AG04450 (cell line): ENCODE results near the gene GNA15. TPM values are rescaled to one million over a fixed set of nuclear protein-coding genes. Genes with fewer than 3 reads are reported as not detected.

ENCODE experiments used
- CTCF ChIA-PET: fragments of 300-600, 350-600 bp; formaldehyde crosslinking; extraction: SDS; loops from one replicate; lab custom pipeline; 2022; ENCODE audit warnings: antibody characterized with exemption, inconsistent platforms; lab: Charles Lee
- POLR2A ChIA-PET: fragments of 350-600 bp; formaldehyde crosslinking; extraction: SDS; loops from one replicate; lab custom pipeline; 2021; ENCODE audit warnings: antibody characterized with exemption, inconsistent platforms; lab: Yijun Ruan, JAX
- DNase-seq: peaks from one replicate; pipeline ENCODE4 v3.0.0-alpha.2; 2011; ENCODE audit warnings: low read depth, low spot score
- H3K27ac ChIP-seq: one replicate; pipeline ENCODE4 v1.5.1; 2012; ENCODE audit warnings: low read depth, low read length, control low read depth
- H3K27me3 ChIP-seq: one replicate; pipeline ENCODE4 v1.6.0; 2012; ENCODE audit warnings: low read length; ENCODE audit not compliant: control insufficient read depth, insufficient read depth
- H3K4me3 ChIP-seq: 2 replicates; pipeline ENCODE4 v1.5.1; 2011; ENCODE audit warnings: mild to moderate bottlenecking, low read depth, low read length, control low read depth
- H3K9me3 ChIP-seq: 2 replicates; pipeline ENCODE4 v1.5.1; 2012; ENCODE audit warnings: low read length; ENCODE audit not compliant: control insufficient read depth, insufficient read depth
- CTCF ChIP-seq: IDR thresholded peaks from 2 replicates; pipeline ENCODE4 v1.5.1; 2011; ENCODE audit warnings: low read depth, low read length, control low read depth, inconsistent platforms
- polyA plus RNA-seq: library from polyadenylated mRNA; depleted of rRNA; stranded (reverse); fragments of >200 nt; gene quantifications from 2 replicates; pipeline ENCODE4 v1.2.3, GENCODE V29; 2011

GNA15 gene
- polyA plus RNA-seq, 1 experiment, result not detected

DNA sequence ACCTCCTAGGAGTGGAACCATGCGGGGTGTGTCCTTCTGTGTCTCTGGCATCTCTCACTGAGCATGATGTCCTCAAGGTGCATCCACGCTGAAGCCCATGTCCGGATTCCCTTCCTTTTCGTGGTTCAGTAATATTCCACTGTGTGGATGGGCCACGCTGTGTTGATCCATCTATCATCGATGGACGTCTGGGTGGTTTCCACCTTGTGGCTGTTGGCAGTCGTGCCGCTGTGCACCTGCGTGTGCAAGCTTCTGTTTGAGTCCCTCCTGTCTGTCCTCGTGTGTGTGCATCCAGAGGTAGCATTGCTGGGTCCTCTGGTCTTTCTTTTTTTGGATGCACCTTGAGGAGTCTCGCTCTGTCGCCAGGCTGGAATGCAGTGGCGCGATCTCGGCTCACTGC is 11.2 kb upstream of the GNA15 start:
- Histone ChIP-seq H3K4me3 (no peak overlapping the region), H3K27me3 (no peaks in the 10 kb centered on the region), H3K9me3 (no peaks in the 10 kb centered on the region; the same call in 1 of the 2 replicates), H3K27ac (no peak overlapping the region)
- CTCF ChIA-PET, result interaction anchor here (1.2 to 1.9 kb wide), 2 partner anchors 16 to 173 kb away, joined by 3 to 11 read pairs; no protein-coding TSS in a partner anchor
- no peak for DNase-seq
- no peak for TF ChIP-seq CTCF
- POLR2A ChIA-PET, result no interaction called here

- no peak overlapping the region for H3K4me3 ChIP-seq
- H3K27ac ChIP-seq, result no peak overlapping the region
- ChIA-PET POLR2A (no interaction called here), CTCF (interaction anchor here (0.6 to 1.9 kb wide), 5 partner anchors 11 to 175 kb away, joined by 3 to 11 read pairs (median 4); no protein-coding TSS in a partner anchor)
- no peak for DNase-seq
- TF ChIP-seq CTCF, result peak; percentile 67
- peaks cover under 1% of the 10 kb centered on the region; the same call in 1 of the 2 replicates for H3K9me3 ChIP-seq
- H3K27me3 ChIP-seq, result no peaks in the 10 kb centered on the region
These were observed 9.8 kb upstream of the GNA15 start for GRCh38 chr19:3125900-3126524.

DNA sequence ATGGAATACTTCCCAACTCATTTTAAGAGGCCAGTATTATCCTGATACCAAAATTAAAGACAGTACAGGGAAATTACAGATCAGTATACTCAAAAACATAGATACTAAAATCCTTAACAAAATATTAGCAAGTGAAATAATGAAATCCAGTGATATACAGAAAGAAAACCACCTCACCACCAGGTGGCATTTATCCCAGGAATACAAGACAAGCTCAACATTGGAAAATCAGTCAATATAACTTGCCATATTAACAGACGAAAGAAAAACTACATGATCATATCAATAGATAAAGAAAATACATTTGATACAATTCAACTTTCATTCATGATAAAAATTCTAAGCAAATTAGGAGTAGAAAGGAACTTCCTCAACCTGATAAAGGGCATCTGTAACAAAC is 6.7 kb upstream of the GNA15 start:
- H3K27me3 ChIP-seq, result no peaks in the 10 kb centered on the region
- no peak overlapping the region for H3K27ac ChIP-seq
- peak; percentile 18 for DNase-seq
- peak; percentile 60 for TF ChIP-seq CTCF
- ChIA-PET POLR2A (interaction anchor here (0.6 kb wide), 2 partner anchors 166 to 169 kb away, joined by 5 read pairs; no protein-coding TSS in a partner anchor), CTCF (interaction anchor here (0.6 to 3.3 kb wide), 14 partner anchors 9 to 178 kb away, joined by 3 to 30 read pairs (median 6); no protein-coding TSS in a partner anchor)
- no peak overlapping the region for H3K4me3 ChIP-seq
- peaks cover 6% of the 10 kb centered on the region; the same call in 1 of the 2 replicates for H3K9me3 ChIP-seq

DNA sequence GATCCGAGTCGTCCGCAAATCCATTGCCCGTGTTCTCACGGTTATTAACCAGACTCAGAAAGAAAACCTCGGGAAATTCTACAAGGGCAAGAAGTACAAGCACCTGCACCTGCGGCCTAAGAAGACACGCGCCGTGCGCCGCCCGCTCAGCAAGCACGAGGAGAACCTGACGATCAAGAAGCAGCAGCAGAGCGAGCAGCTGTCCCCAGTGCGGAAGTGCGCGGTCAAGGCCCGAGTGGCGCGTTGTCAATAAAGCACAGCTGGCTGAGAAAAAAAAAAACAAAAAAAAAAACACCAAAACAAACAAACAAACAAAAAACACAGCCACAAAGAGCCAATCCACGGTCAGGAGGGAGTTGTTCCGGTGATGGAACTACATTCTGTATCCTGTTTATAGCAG is 4.7 kb upstream of the GNA15 start:
- DNase-seq, result no peak
- ChIA-PET POLR2A (interaction anchor here (2.0 kb wide), 1 partner anchor 11 kb away, joined by 29 read pairs; no protein-coding TSS in a partner anchor), CTCF (interaction anchor here (0.9 to 1.3 kb wide), 2 partner anchors 22 to 181 kb away, joined by 3 read pairs; no protein-coding TSS in a partner anchor)
- Histone ChIP-seq H3K27ac (no peak overlapping the region), H3K27me3 (no peaks in the 10 kb centered on the region), H3K4me3 (no peak overlapping the region), H3K9me3 (peaks cover 6% of the 10 kb centered on the region; the same call in 1 of the 2 replicates)
- no peak for TF ChIP-seq CTCF
